Mesothelial cell of epicardium (in vitro differentiated cells): ENCODE data around the gene CDH13. TPM values are rescaled to one million over a fixed set of nuclear protein-coding genes. Genes with fewer than 3 reads are reported as not detected.
A peak's percentile ranks its signal among the peaks of the same experiment; 100 is the strongest.

Experiments
- DNase-seq, 2 experiments: peaks; one replicate each; pipeline ENCODE4 v3.0.0; 2021; ENCODE audit warnings: low spot score in 2 of 2; ENCODE audit not compliant: unreplicated experiment in 2 of 2
- H3K27ac Mint-ChIP-seq: 2 replicates; pipeline ENCODE4 v1.8.0; 2021; ENCODE audit warnings: mixed read lengths
- H3K27me3 Mint-ChIP-seq: 2 replicates; pipeline ENCODE4 v1.8.0; 2021; ENCODE audit warnings: low read depth, mixed read lengths
- H3K36me3 Mint-ChIP-seq: 2 replicates; pipeline ENCODE4 v1.8.0; 2021; ENCODE audit warnings: mixed read lengths
- H3K4me1 Mint-ChIP-seq: 2 replicates; pipeline ENCODE4 v1.8.0; 2021; ENCODE audit warnings: mixed read lengths
- H3K4me3 Mint-ChIP-seq: 2 replicates; pipeline ENCODE4 v1.8.0; 2021; ENCODE audit warnings: mild to moderate bottlenecking, moderate library complexity, mixed read lengths
- H3K9me3 Mint-ChIP-seq: 2 replicates; pipeline ENCODE4 v1.8.0; 2021; ENCODE audit warnings: mixed read lengths
- CTCF ChIP-seq: fragments of 200-600 bp; sonication (generic); IDR thresholded peaks from one replicate; pipeline ENCODE4 v1.5.0; 2021; ENCODE audit warnings: antibody characterized with exemption; ENCODE audit not compliant: unreplicated experiment
- total RNA-seq: library from RNA; stranded (reverse); gene quantifications from 3 replicates; pipeline ENCODE4 v1.2.1, GENCODE V29; 2021

CDH13 gene
- total RNA-seq, 1 donor from 2014 or later: 0.80 TPM

GRCh38 chr16:83835586-83836566 lies 1209.1 kb downstream of the CDH13 start:
- H3K36me3 Mint-ChIP-seq: no peaks in the 10 kb centered on the region
- peaks cover 10% of the 10 kb centered on the region for H3K9me3 Mint-ChIP-seq
- no peak for DNase-seq
- H3K4me1 Mint-ChIP-seq: peaks cover 30% of the 10 kb centered on the region
- H3K27ac Mint-ChIP-seq: no peak overlapping the region
- no peak for TF ChIP-seq CTCF
- peaks cover 2% of the 10 kb centered on the region for H3K27me3 Mint-ChIP-seq
- no peak overlapping the region for H3K4me3 Mint-ChIP-seq

- peaks cover 8% of the 10 kb centered on the region for H3K9me3 Mint-ChIP-seq
Observed at GRCh38 chr16:83837566-83837965, 1210.8 kb downstream of the CDH13 start.

GRCh38 chr16:83838151-83838550 lies 1211.4 kb downstream of the CDH13 start:
- peaks cover 42% of the 10 kb centered on the region for H3K4me1 Mint-ChIP-seq
- H3K27ac Mint-ChIP-seq: no peak overlapping the region
- H3K9me3 Mint-ChIP-seq: peaks cover 5% of the 10 kb centered on the region
- TF ChIP-seq CTCF: no peak
- H3K4me3 Mint-ChIP-seq: no peak overlapping the region
- H3K36me3 Mint-ChIP-seq: no peaks in the 10 kb centered on the region
- peaks cover 1% of the 10 kb centered on the region for H3K27me3 Mint-ChIP-seq
- DNase-seq: no peak

More at GRCh38 chr16:83837566-83837965, 1210.8 kb downstream of the CDH13 start:
- no peak for TF ChIP-seq CTCF
- Mint-ChIP-seq H3K36me3 (no peaks in the 10 kb centered on the region), H3K27ac (no peak overlapping the region), H3K27me3 (peaks cover 2% of the 10 kb centered on the region), H3K4me3 (no peak overlapping the region), H3K4me1 (peaks cover 36% of the 10 kb centered on the region)
- DNase-seq: no peak

- peaks cover 3% of the 10 kb centered on the region for H3K9me3 Mint-ChIP-seq
- H3K27me3 Mint-ChIP-seq: no peaks in the 10 kb centered on the region
- no peak for TF ChIP-seq CTCF
- no peak overlapping the region for H3K27ac Mint-ChIP-seq
- DNase-seq: no peak
- H3K4me1 Mint-ChIP-seq: peaks cover 43% of the 10 kb centered on the region
- H3K4me3 Mint-ChIP-seq: no peak overlapping the region
- H3K36me3 Mint-ChIP-seq: no peaks in the 10 kb centered on the region
Observed at GRCh38 chr16:83839561-83839960, 1212.8 kb downstream of the CDH13 start.

GRCh38 chr16:83840060-83840617 lies 1213.4 kb downstream of the CDH13 start:
- H3K4me3 Mint-ChIP-seq: no peak overlapping the region
- TF ChIP-seq CTCF: no peak
- no peaks in the 10 kb centered on the region for H3K36me3 Mint-ChIP-seq
- H3K4me1 Mint-ChIP-seq: peaks cover 43% of the 10 kb centered on the region
- no peak for DNase-seq
- peaks cover 3% of the 10 kb centered on the region for H3K9me3 Mint-ChIP-seq
- H3K27me3 Mint-ChIP-seq: no peaks in the 10 kb centered on the region
- peak overlapping the region; percentile 40 for H3K27ac Mint-ChIP-seq
